Measurements from ENCODE around the gene NLRC5.
"Not testable (repeated sequence)": the region's sequence is repeated elsewhere in the genome, so short reads cannot be mapped to it uniquely, and the experiment has no call there.

NLRC5 gene

GRCh38 chr16:57108432-57108831 lies 119.1 kb downstream of the NLRC5 start:
- DNase-seq (ENCODE audit: low read depth in 1 of 2, low spot score in 1 of 2) = no peak
- in situ Hi-C loops (cut with HindIII; ENCODE audit: low pct_unique_long_range_greater_than_20kb, low sequenced_read_pairs) = no loop called here
- no peak for TF ChIP-seq JUND (IDR thresholded peaks at IDR 0.05; ENCODE audit: low read depth)

GRCh38 chr16:57109259-57110105 lies 120.1 kb downstream of the NLRC5 start:
- in situ Hi-C loops (cut with HindIII; ENCODE audit: low pct_unique_long_range_greater_than_20kb, low sequenced_read_pairs); DNase-seq (ENCODE audit: low read depth in 1 of 2, low spot score in 1 of 2): not testable (repeated sequence)

GRCh38 chr16:57110937-57111336 lies 121.6 kb downstream of the NLRC5 start:
- in situ Hi-C loops (cut with HindIII; ENCODE audit: low pct_unique_long_range_greater_than_20kb, low sequenced_read_pairs) = no loop called here
- no peak for DNase-seq (ENCODE audit: low read depth in 1 of 2, low spot score in 1 of 2)
- TF ChIP-seq JUND (IDR thresholded peaks at IDR 0.05; ENCODE audit: low read depth) = no peak

GRCh38 chr16:57111420-57111819 lies 122.1 kb downstream of the NLRC5 start:
- in situ Hi-C loops (cut with HindIII; ENCODE audit: low pct_unique_long_range_greater_than_20kb, low sequenced_read_pairs) = no loop called here
- DNase-seq (ENCODE audit: low read depth in 1 of 2, low spot score in 1 of 2) = no peak
- no peak for TF ChIP-seq JUND (IDR thresholded peaks at IDR 0.05; ENCODE audit: low read depth)

- in situ Hi-C loops (cut with HindIII; ENCODE audit: low pct_unique_long_range_greater_than_20kb, low sequenced_read_pairs) = no loop called here
- no peak for TF ChIP-seq JUND (IDR thresholded peaks at IDR 0.05; ENCODE audit: low read depth)
- DNase-seq (ENCODE audit: low read depth in 1 of 2, low spot score in 1 of 2) = no peak
Measured at GRCh38 chr16:57112403-57113041, 123.2 kb downstream of the NLRC5 start.

- in situ Hi-C loops (cut with HindIII; ENCODE audit: low pct_unique_long_range_greater_than_20kb, low sequenced_read_pairs) = no loop called here
- no peak for DNase-seq (ENCODE audit: low read depth in 1 of 2, low spot score in 1 of 2)
- no peak for TF ChIP-seq JUND (IDR thresholded peaks at IDR 0.05; ENCODE audit: low read depth)
Measured at GRCh38 chr16:57113042-57113453, 123.7 kb downstream of the NLRC5 start.

- in situ Hi-C loops (cut with HindIII; ENCODE audit: low pct_unique_long_range_greater_than_20kb, low sequenced_read_pairs) = no loop called here
- no peak for TF ChIP-seq JUND (IDR thresholded peaks at IDR 0.05; ENCODE audit: low read depth)
- no peak for DNase-seq (ENCODE audit: low read depth in 1 of 2, low spot score in 1 of 2)
Measured at GRCh38 chr16:57113664-57114063, 124.3 kb downstream of the NLRC5 start.

GRCh38 chr16:57115168-57115513 lies 125.8 kb downstream of the NLRC5 start:
- in situ Hi-C loops (cut with HindIII; ENCODE audit: low pct_unique_long_range_greater_than_20kb, low sequenced_read_pairs) = no loop called here
- DNase-seq (ENCODE audit: low read depth in 1 of 2, low spot score in 1 of 2) = no peak

GRCh38 chr16:57115514-57116182 lies 126.3 kb downstream of the NLRC5 start:
- TF ChIP-seq JUND (IDR thresholded peaks at IDR 0.05; ENCODE audit: low read depth) = no peak
- DNase-seq (ENCODE audit: low read depth in 1 of 2, low spot score in 1 of 2) = no peak
- in situ Hi-C loops (cut with HindIII; ENCODE audit: low pct_unique_long_range_greater_than_20kb, low sequenced_read_pairs) = no loop called here

More at GRCh38 chr16:57115168-57115513, 125.8 kb downstream of the NLRC5 start:
- no peak for TF ChIP-seq JUND (IDR thresholded peaks at IDR 0.05; ENCODE audit: low read depth)

GRCh38 chr16:57118461-57119084 lies 129.2 kb downstream of the NLRC5 start:
- in situ Hi-C loops (cut with HindIII; ENCODE audit: low pct_unique_long_range_greater_than_20kb, low sequenced_read_pairs) = no loop called here

GRCh38 chr16:57123216-57123973 lies 134.0 kb downstream of the NLRC5 start:
- TF ChIP-seq JUND (IDR thresholded peaks at IDR 0.05; ENCODE audit: low read depth) = no peak
- no peak for DNase-seq (ENCODE audit: low read depth in 1 of 2, low spot score in 1 of 2)
- in situ Hi-C loops (cut with HindIII; ENCODE audit: low pct_unique_long_range_greater_than_20kb, low sequenced_read_pairs) = no loop called here

More at GRCh38 chr16:57118461-57119084, 129.2 kb downstream of the NLRC5 start:
- no peak for TF ChIP-seq JUND (IDR thresholded peaks at IDR 0.05; ENCODE audit: low read depth)
- no peak for DNase-seq (ENCODE audit: low read depth in 1 of 2, low spot score in 1 of 2)
